ENCODE data around the gene KIAA0513.
"Not testable (repeated sequence)": the region's sequence is repeated elsewhere in the genome, so short reads cannot be mapped to it uniquely, and the experiment has no call there.

Gene KIAA0513

DNA sequence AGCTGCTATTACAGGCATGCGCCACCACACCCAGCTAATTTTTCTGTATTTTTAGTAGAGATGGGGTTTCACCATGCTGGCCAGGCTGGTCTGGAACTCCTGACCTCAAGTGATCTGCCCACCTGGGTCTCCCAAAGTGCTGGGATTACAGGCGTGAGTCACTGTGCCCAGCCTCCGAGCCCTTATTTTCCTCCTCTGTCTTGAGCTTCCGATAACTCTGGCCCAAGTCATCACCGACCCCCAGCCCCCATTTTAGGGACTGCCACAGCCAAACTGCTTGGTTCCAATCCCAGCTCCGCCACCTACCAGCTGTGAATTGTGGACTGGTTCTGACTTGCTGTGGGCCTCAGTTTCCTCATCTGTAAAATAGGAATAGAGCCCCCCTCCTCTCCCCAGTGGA, 95.8 kb downstream of the KIAA0513 start:
- DNase-seq: not testable (repeated sequence)

DNA sequence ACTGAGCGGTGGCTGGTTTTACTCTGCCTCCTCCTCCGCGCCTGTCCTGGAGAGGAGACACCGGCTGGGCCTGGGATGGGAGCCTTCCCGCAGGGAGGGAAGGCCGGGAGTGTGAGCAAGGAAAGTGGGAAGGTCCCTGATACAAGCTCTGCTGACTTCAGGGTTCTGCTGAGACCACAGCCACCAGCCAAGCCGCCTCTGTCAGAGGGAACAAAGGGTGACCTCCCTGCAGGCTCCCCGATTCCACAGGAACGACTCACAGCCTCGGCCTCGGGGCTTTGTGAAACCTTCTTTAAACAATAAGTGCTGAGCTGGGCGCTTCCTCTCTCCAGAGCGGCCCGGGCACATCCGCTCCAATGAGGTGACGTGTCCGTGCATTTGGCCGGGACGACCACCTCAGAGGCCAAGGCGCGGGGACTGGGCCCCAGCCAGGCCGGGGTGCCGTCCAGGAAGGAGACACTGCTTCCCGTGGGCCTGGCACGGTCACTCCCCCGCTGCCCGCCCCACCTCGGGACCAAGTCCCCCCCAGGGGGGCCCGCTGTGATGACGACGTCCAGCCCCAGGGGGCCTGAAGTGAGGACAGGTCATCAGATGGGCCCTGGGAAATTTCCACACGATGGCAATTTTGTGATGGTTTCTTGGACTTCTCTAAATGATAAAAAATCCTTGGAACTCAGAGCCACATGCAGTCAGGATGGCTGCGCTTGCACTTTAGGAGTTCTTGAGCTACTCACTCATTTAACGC, 96.5 kb downstream of the KIAA0513 start:
- no peak for DNase-seq

- no peak for DNase-seq
These were observed 97.2 kb downstream of the KIAA0513 start for GRCh38 chr16:85124636-85125346.

DNA sequence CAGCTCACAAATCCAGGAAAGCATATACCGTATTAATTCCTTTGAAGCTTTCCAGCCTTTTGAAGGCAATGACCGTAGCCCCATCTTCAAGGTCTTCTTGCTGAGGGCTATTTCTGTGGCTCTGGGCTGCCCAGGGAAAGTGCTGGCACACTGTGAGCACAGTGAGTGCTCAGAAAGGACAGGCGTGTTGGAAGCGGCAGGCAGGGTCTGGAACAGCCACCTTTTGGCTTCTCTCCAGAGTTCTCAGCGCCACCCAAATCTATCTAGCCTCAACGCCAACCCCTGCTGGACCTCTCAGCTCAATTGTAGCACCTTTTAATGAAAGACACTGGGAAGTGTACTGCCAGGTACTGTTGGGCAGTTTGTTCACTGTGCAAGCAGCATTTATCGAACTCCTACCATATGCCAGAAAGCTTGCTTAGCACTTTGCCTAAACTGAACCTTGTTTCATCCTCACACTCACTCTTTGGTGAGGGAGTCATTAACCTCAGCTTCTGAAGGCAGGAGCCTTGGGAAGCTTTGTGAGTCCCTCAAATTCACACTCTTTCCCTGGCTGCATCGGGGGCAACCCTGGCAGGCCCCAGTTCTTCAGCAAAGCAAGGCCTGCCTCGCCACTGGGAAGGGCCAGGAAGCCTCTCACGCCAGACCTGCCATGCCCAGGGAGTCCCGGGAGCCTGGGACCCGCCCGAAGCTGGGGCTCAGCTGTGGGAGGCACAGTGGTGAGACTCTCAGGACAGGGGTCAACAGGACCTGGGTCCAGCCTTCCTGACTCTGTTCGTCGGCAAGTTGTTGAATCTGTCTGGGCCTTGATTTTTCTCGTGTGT, 98.2 kb downstream of the KIAA0513 start:
- DNase-seq: no peak

- DNase-seq: no peak
These were observed 98.8 kb downstream of the KIAA0513 start for GRCh38 chr16:85126394-85126704.

DNA sequence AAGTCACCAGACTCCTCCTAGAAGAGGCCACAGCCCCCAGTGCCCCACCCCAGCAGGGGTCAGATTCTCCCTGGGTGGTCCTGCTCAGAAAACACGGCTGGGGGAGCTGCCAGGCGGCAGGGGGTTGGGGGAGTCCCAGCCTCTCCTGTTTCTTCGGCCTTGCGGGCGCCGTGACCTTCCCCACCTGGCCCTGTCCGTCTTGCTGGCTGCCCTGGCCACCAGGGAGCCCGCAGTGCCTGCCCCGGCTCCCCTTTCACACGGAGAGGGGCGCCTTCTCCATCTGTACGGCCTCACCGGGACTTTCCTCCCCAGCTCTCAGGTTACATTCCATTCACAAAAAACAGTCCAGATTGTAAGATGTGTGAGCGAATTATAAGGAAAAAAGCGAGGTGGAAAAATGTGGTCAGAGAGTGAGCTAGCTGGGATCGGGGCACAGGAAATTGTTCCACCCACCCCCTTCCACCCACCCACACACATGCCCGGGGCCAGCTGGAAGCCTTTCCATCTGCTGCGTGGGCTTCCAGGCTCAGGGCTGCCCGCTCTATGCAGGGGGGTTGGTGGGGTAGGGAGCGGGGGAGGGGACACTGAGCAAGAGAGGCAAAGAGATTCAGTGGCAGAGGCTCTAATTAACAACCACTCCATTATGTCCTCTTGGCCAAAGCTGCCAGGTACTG, 99.2 kb downstream of the KIAA0513 start:
- DNase-seq: no peak

- no peak for DNase-seq
These were observed 99.8 kb downstream of the KIAA0513 start for GRCh38 chr16:85127379-85127723.

DNA sequence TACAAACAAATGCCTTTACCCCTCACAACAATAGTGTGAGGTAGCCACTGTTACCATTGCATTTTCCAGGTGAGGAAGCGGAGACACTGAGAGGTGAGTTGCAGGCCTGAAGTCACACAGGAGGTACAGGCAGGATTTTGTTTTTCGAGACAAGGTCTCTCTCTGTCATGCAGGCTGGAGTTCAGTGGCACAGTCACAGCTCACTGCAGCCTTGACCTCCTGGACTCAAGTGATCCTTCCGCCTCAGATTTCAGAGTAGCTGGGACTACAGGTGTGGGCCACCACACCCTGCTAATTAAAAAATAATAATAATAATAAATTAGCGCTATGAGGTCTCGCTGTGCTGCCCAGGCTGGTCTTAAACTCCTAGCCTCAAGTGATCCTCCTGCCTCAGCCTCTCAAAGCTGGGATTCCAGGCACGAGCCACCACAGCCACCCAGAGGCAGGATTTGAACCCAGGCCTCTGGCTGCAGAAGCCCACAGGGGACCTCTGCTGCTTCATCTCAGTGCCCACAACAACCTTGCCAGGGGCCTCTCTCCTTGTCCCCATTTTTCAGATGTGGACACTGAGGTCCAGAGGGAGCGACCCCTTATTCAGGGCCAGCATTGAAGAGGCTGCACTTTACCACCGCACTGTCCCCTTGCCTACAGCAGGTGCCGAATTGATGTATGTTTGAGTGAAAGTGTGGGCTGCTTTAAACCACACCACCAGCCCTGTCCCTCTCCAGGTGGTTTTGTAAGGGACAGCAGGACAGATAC, 100.7 kb downstream of the KIAA0513 start:
- DNase-seq: no peak

DNA sequence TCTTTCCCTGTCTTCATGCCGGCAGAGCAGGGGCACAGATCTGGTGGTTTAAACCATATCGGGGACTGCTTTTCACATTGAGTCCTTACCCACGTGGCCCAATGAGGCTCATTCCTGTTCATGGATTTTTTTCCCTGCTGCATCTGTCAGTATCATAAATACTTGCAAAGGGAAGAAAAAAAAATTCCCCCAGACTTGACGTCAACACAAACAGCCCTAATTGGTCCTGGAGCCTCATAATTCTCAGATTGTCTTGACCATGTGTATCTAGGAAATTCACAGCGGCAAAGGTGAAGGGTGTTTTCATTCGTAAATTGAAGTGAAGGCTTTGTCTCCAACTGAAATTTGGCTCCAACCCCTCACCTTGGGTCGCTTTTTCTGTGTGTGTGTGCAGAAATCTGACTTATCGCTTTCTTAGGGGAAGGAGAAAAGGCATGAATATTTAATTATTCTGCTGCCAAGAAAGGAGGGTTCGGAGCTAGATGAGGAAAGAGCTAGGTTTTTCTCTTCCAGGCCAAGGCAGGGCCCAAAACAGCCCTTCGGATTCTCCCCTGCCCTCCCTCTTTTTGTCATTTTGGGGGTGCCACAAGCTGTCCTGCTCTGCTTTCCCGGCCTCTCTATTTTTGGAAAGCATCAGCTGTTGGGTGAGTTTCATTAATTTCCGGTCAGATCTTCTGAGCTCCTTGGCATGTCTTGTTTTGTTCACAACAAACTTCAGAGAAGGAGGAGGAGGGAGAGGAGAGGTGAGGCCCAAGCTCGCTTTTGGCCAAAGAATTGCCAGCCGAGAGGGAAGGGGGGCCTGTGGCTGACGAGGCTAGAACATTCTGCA, 102.5 kb downstream of the KIAA0513 start:
- no peak for DNase-seq

- DNase-seq: no peak
These were observed 103.1 kb downstream of the KIAA0513 start for GRCh38 chr16:85130705-85131028.

- DNase-seq: no peak
These were observed 105.1 kb downstream of the KIAA0513 start for GRCh38 chr16:85132456-85133289.

- DNase-seq: no peak
These were observed 105.7 kb downstream of the KIAA0513 start for GRCh38 chr16:85133290-85133599.

DNA sequence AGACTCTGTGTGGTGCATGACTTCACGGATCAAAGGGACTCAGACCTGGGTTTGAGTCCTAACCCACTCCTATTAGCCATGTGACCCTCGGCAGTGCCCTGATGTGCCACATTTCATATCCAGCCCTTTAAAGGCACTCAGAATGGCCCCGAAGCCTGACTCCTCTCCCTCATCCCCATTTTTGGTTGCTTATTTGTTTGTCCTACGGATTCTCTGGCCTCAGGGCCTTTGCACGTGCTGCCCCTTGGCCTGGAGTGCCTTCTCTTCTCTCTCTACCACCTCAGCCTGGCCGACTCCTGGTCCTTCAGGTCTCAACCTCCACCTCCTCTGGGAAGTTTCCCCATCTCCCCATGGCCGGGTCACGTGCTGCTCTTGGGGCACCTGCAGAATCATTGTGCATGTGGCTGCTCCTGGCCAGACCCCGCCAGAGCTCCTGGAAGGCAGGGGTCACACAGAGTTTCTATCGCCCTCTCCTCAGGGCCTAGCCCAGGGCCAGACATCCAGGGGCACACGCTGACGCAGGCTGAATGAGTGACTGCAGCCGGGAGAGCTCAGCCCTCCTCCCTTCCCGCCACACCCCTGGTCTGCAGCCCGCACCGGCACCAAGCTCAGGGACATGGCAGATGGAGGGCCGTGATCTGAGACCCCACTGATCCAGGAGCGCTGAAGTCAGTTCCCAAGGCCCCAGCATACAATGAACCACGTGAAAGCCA, 106.6 kb downstream of the KIAA0513 start:
- DNase-seq: no peak

DNA sequence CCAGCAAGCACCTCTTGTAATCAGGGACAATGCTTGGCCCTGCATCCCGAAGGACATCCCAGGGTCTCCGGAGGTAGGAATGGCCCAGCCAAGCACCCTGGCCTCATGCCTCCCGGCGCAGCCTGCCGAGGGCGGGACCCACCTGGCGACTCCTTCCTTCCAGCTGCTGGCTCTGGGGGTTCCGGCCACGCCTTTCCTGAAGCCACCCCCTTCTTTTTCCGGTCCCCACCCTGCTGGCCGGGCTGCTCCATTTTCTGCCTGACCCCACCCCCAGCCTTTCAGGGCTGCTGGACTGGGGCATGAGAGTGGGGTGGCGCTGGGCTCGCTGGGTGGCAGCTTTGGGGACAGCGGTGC, 107.2 kb downstream of the KIAA0513 start:
- DNase-seq: no peak

- DNase-seq: no peak
These were observed 108.7 kb downstream of the KIAA0513 start for GRCh38 chr16:85136213-85136701.

DNA sequence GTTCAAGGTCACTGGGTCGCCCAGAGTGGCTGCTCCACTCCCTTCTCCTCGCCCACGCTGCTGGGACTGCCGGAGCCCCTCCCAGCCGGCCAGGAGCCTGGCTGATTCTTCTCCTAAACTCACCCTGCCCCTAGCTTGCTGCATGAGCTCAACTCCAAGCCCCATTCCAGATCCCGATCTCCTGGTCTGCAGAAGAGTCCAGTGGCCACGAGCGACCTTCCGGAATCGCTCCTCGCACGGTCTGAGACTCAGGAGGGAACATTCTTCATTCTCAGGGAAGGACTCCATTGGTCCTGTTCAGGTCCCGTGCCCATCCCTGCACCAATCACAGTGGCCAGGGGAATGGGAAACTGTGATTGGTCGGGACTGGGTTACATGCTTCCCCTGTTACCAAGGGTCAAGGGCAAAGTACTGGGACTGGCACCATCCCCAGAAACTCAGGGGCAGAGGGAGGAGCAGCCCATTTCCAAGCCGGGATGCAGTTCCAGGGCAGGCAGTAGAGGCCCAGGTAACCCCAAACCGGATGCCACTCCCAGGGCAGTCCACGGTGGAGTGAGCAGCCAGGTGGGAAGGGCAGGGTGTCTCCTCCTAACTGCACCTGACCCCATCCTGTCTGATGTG, 109.2 kb downstream of the KIAA0513 start:
- no peak for DNase-seq

- DNase-seq: no peak
These were observed 109.9 kb downstream of the KIAA0513 start for GRCh38 chr16:85137323-85138072.

DNA sequence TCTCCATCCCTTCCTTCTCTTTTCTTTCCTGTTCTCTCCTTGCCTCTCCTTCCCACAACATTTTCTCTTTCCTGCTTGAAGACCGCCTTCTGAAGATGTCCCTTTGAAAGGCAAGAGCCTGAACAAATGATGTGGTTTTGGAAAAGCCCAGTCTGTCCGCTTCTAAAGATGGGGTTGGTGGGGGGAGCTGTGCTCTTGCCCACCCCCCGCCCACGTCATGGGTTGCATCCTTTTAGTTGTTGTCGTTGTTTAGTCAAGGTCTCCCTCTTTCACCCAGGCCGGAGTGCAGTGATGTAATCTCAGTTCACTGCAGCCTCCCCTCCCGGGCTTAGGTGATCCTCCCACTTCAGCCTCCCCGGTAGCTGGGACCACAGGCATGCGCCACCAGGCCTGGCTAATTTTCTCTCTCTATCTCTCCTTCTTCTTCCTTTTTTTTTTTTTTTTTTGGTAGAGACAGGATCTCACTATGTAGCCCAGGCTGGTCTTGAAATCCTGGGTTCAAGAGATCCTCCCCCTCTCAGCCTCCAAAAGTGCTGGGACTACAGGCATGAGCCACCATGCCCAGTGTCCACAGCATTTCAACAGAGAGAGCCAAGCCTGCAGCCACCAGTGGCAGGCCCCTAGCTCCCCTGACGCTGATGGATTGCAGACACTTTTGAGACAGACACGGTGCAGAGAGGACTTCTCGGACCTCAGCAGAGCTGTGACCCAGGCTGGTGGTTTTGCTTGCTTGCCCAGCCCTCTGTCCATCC, 110.7 kb downstream of the KIAA0513 start:
- no peak for DNase-seq

All from NCI-H187 treated with DMSO at 0.1 percent for 48 hours (cell line).